Regular cardiac myocyte (primary cell): ENCODE data around the gene PLEKHM3. TPM values are rescaled to one million over a fixed set of nuclear protein-coding genes. Genes with fewer than 3 reads are reported as not detected.

Source experiments
- total RNA-seq: library from RNA; depleted of rRNA; stranded (reverse); fragments of >200 nt; gene quantifications from 2 replicates; pipeline ENCODE4 v1.2.3, GENCODE V29; 2014

PLEKHM3 gene, protein sequence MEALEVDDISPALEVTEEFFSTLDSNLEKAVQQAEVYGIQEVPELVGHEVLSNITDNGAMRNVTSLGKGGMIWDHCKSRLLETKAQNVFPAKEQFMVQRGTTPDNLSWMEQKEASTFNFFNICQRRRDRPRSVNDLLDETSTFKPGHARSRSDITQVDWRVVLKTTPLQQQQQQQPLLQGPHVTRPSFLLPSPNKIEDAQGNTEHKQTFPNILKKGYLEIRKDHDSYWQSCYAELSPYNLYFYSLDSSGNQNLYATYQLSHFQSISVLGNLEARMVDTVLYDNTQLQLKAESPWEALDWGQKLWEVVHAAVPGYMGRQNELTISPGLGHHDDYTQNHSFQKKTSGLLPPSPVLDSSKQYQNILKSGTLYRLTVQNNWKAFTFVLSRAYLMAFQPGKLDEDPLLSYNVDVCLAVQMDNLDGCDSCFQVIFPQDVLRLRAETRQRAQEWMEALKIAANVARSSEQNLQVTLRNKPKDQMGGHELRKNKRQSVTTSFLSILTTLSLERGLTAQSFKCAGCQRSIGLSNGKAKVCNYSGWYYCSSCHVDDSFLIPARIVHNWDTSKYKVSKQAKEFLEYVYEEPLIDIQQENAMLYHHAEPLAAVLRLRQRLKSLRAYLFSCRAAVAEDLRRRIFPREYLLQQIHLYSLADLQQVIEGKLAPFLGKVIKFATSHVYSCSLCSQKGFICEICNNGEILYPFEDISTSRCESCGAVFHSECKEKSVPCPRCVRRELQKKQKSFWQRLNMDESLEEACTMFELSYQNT
- total RNA-seq: 11.5 and 31.6 TPM in 2 replicates

DNA sequence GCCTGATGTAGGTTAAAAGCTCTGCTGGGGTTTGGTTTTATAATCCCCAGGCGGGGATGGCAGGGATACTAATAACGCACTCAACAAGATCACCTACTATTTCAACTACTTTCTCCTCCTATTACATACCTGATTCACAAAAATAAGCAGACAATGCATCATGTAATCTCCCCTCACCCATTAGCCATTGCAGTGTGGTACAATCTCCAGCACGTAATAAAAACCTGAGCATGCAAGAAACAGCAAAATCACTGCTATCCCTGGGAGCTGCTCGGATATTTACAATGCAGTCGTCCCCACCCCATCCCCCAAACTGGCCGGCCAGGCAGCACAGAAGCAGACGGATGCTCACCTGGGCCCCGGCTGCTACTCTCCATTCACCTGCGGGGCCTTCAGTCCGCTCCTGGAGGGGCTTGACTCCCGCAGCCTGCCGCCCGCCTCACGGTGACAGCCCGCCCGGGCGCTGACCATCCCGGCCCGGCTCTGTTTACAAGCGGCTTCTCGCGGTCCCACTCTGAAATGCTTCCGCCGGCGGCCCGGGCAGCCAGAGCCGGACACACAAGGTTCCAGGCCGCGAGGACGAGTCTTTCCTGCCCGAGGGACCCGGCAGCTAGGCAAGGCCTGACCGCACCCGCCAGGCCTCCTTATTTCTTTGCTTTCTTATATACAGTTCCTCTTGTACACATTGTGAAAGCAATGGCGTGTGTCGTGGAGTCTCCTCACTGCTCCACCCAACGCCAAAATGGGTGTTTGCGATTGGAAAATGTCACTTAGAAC, at the start of gene PLEKHM3:
TSS of gene PLEKHM3 (minus strand) at position 491 of the 777 bp plus-strand sequence. CDS start 23,888 bp downstream, outside the sequence.

Other genes starting within 250 kb of the PLEKHM3 start
- not detected in 2 replicates for gene CRYGD, start 99.0 kb upstream of the PLEKHM3 start, total RNA-seq
- not detected in 2 replicates for gene CRYGC, start 104.3 kb upstream of the PLEKHM3 start, total RNA-seq
- gene CRYGB, start 120.6 kb upstream of the PLEKHM3 start, total RNA-seq: not detected in 2 replicates
- gene CRYGA, start 138.1 kb upstream of the PLEKHM3 start, total RNA-seq: not detected in 2 replicates
- not detected in 2 replicates for gene C2orf80, start 164.5 kb upstream of the PLEKHM3 start, total RNA-seq
- 103 and 107 TPM in 2 replicates for gene IDH1, start 229.5 kb upstream of the PLEKHM3 start, total RNA-seq
- 24.0 and 30.7 TPM in 2 replicates for gene PIKFYVE, start 240.7 kb upstream of the PLEKHM3 start, total RNA-seq